K562 (cell line): Measurements from ENCODE around the gene ATRNL1. TPM values are rescaled to one million over a fixed set of nuclear protein-coding genes. Genes with fewer than 3 reads are reported as not detected.

Experiments used
- ATAC-seq: fragments of 200-7000 bp; cut with Tn5 transposase; 3 replicates; pipeline ENCODE4 v1.9.1; 2020; ENCODE audit warnings: moderate library complexity
- BruUV-seq: library from RNA; stranded (reverse); fragments of 400-500 nt; replicated peaks from 2 replicates; lab custom pipeline; 2021; lab: Mats Ljungman, UMichigan
- CTCF ChIA-PET: fragments of 300-600 bp; formaldehyde crosslinking; extraction: SDS; loops from one replicate; lab custom pipeline; 2021; ENCODE audit warnings: low intra/inter-chr PET ratio; lab: Yijun Ruan, JAX
- POLR2A ChIA-PET: fragments of 300-600, 350-650 bp; sonication (Branson Sonifier 250); formaldehyde crosslinking; extraction: SDS; loops from one replicate; lab custom pipeline; 2021; ENCODE audit warnings: antibody characterized with exemption, inconsistent platforms; lab: Yijun Ruan, JAX
- DNase-seq, 4 experiments: peaks; one replicate each; pipeline versions ENCODE4 v3.0.0 to v3.0.0-alpha.2; 2011 to 2018; ENCODE audit warnings: low spot score in 3 of 4, mixed read lengths in 3 of 4; ENCODE audit errors: extremely low read depth in 1 of 4
- FAIRE-seq: peaks from 2 replicates; lab custom pipeline; 2011; peaks lifted over from hg19 to GRCh38; lab: Jason Lieb, UNC
- H2AFZ ChIP-seq: 2 replicates; pipeline ENCODE4 v1.6.0; 2011; ENCODE audit warnings: low read depth, low read length, control low read depth, inconsistent platforms
- H3K27ac ChIP-seq: fragments of 200-600 bp; 3 replicates; pipeline ENCODE4 v1.8.0; 2011; ENCODE audit warnings: low read depth, mild to moderate bottlenecking, control low read depth, inconsistent platforms, low read length, moderate library complexity, mixed read lengths; ENCODE audit errors: extremely low read depth
- H3K27me3 ChIP-seq, 2 experiments: fragments of 300-600 bp in 1 of 2; 2 replicates in 1 of 2; 3 replicates in 1 of 2; pipeline versions ENCODE4 v1.6.0 to v1.8.0; 2011; ENCODE audit warnings: inconsistent platforms in 2 of 2, low read length in 2 of 2, mild to moderate bottlenecking in 1 of 2, mixed read lengths in 1 of 2, moderate library complexity in 1 of 2; ENCODE audit not compliant: control insufficient read depth in 2 of 2, insufficient read depth in 2 of 2
- H3K36me3 ChIP-seq: fragments of 300-600 bp; 3 replicates; pipeline ENCODE4 v1.8.0; 2011; ENCODE audit warnings: mild to moderate bottlenecking, low read length, inconsistent platforms; ENCODE audit not compliant: control insufficient read depth, insufficient read depth
- H3K4me1 ChIP-seq, 2 experiments: fragments of 200-600 bp in 1 of 2; replicated peaks in 1 of 2; 2 replicates in 1 of 2; 3 replicates in 1 of 2; pipeline versions ENCODE4 v1.5.1 to v1.8.0; 2011; ENCODE audit warnings: inconsistent platforms in 2 of 2, low read length in 2 of 2, mild to moderate bottlenecking in 1 of 2, mixed read lengths in 1 of 2, moderate library complexity in 1 of 2; ENCODE audit not compliant: control insufficient read depth in 2 of 2, insufficient read depth in 2 of 2
- H3K4me2 ChIP-seq: 2 replicates; pipeline ENCODE4 v1.6.1; 2011; ENCODE audit warnings: low read length, control low read depth, inconsistent platforms, mixed read lengths; ENCODE audit not compliant: insufficient read depth
- H3K4me3 ChIP-seq: fragments of 200-600 bp; sonication (generic), shearing (Covaris generic); 2 replicates; pipeline ENCODE4 v1.5.1; 2016; ENCODE audit warnings: control low read depth, inconsistent platforms
- H3K79me2 ChIP-seq: fragments of 200-600 bp; 3 replicates; pipeline ENCODE4 v1.8.0; 2011; ENCODE audit warnings: low read length, inconsistent platforms; ENCODE audit not compliant: control insufficient read depth, insufficient read depth
- H3K9ac ChIP-seq, 2 experiments: 2 replicates each; pipeline versions ENCODE4 v1.6.0 to v1.6.1; 2011; ENCODE audit warnings: low read depth in 2 of 2, low read length in 2 of 2, control low read depth in 1 of 2, inconsistent platforms in 1 of 2, mild to moderate bottlenecking in 1 of 2, mixed read lengths in 1 of 2; ENCODE audit not compliant: insufficient read depth in 1 of 2
- H3K9me1 ChIP-seq: one replicate; pipeline ENCODE4 v1.6.0; 2011; ENCODE audit warnings: inconsistent platforms, mild to moderate bottlenecking, low read length, moderate library complexity; ENCODE audit not compliant: control insufficient read depth, insufficient read depth
- H3K9me3 ChIP-seq: replicated peaks from 2 replicates; pipeline ENCODE4 v1.5.1; 2011; ENCODE audit warnings: low read depth, low read length, inconsistent platforms; ENCODE audit not compliant: control insufficient read depth, insufficient read depth
- H4K20me1 ChIP-seq: replicated peaks from 2 replicates; pipeline ENCODE4 v1.6.1; 2011; ENCODE audit warnings: low read length, inconsistent platforms, mixed read lengths; ENCODE audit not compliant: control insufficient read depth, insufficient read depth
- BCL6 ChIP-seq: fragments of 250-450 bp; sonication (Bioruptor Pico); IDR thresholded peaks from 2 replicates; pipeline ENCODE4 v1.4.0; 2020
- CXXC5 ChIP-seq: fragments of 250-450 bp; sonication (Bioruptor Pico); IDR thresholded peaks from 2 replicates; pipeline ENCODE4 v1.8.0; 2022; ENCODE audit warnings: inconsistent platforms, mild to moderate bottlenecking, moderate library complexity
- HNRNPUL1 ChIP-seq: fragments of 200-400 bp; formaldehyde crosslinking; IDR thresholded peaks from 2 replicates; pipeline ENCODE4 v1.6.1; 2017; ENCODE audit warnings: low read length
- MLLT1 ChIP-seq, 2 experiments: fragments of 450-650 bp; IDR thresholded peaks; 2 replicates each; pipeline ENCODE4 v1.6.1; 2016
- SNAPC5 ChIP-seq: fragments of 250-450 bp; sonication (Bioruptor Pico); IDR thresholded peaks from 2 replicates; pipeline ENCODE4 v1.8.0; 2021; ENCODE audit warnings: moderate library complexity, mild to moderate bottlenecking, inconsistent platforms
- TGIF2 ChIP-seq: sonication (generic); formaldehyde crosslinking; IDR thresholded peaks from 2 replicates; pipeline ENCODE4 v1.8.1; 2022; ENCODE audit warnings: mild to moderate bottlenecking, missing genetic modification reagents, moderate library complexity
- ZBTB11 ChIP-seq, 3 experiments: fragments of 200-800 bp in 1 of 3; fragments of 250-450 bp in 1 of 3; fragments of 450-650 bp in 1 of 3; sonication (Bioruptor Pico) in 1 of 3; sonication (Bioruptor generic) in 1 of 3; formaldehyde crosslinking in 1 of 3; IDR thresholded peaks; 2 replicates each; pipeline versions ENCODE4 v1.6.1 to v1.8.0; 2016 to 2022; ENCODE audit warnings: mild to moderate bottlenecking in 2 of 3, missing genetic modification characterization in 2 of 3, missing compliant biosample characterization in 1 of 3, moderate library complexity in 1 of 3
- ZHX1 ChIP-seq: fragments of 150-350 bp; conservative IDR thresholded peaks from 2 replicates; pipeline ENCODE4 v1.6.1; 2014; ENCODE audit warnings: low read length
- ZNF76 ChIP-seq: fragments of 250-450 bp; sonication (Bioruptor Pico); IDR thresholded peaks from 2 replicates; pipeline ENCODE4 v1.4.0; 2020; ENCODE audit warnings: mild to moderate bottlenecking, moderate library complexity, borderline replicate concordance
- WGBS: fragments of 100-300 bp; shearing (Covaris generic); methylation state at CpG from one replicate; pipeline ENCODE4 v1.1.6; 2016; ENCODE audit warnings: low coverage, mixed read lengths; ENCODE audit not compliant: insufficient coverage; ENCODE audit errors: missing lambda C conversion rate; 5-methylcytosine and 5-hydroxymethylcytosine counted together
- in situ Hi-C: fragments of 300-500 bp; cut with MboI; formaldehyde crosslinking; loops from 4 replicates; pipeline ENCODE4 v1.15.0; 2018; ENCODE audit warnings: inconsistent platforms, mixed read lengths
- intact Hi-C: fragments of 100-400 bp; cut with micrococcal nuclease; formaldehyde crosslinking; loops from 2 replicates; pipeline ENCODE4 v1.14.2; 2022
- polyA plus RNA-seq, 8 experiments: library from polyadenylated mRNA; depleted of rRNA in 4 of 8; stranded (reverse) in 5 of 8; unstranded in 3 of 8; fragments of >200 nt; fragmentation: Nextera tagmentation in 2 of 8; fragmentation: Illumina TruSeq in 1 of 8; extraction: Ambion mirVana in 2 of 8; extraction: Trizol in 1 of 8; gene quantifications; 2 replicates each; pipeline versions ENCODE4 v1.2.1 to v1.2.3, GENCODE V29; 2011 to 2014; ENCODE audit warnings: inconsistent platforms in 1 of 8, missing spikeins in 1 of 8
- total RNA-seq, 7 experiments: library from RNA; depleted of rRNA in 6 of 7; stranded (reverse); fragments of >200 nt in 6 of 7; fragmentation: Illumina TruSeq in 2 of 7; extraction: Trizol in 2 of 7; gene quantifications; 2 replicates each; pipeline versions ENCODE4 v1.2.1 to v1.2.3, GENCODE V29; 2011 to 2021; ENCODE audit warnings: low replicate concordance in 1 of 7

The ATRNL1 gene
- total and polyA plus RNA-seq, 9 of the 15 experiments (the other 6 are each of a cell fraction or from before 2014, with no cell fraction given), result 0.18 TPM; not detected in 8

GRCh38 chr10:115933098-115933497, 839.9 kb downstream of the ATRNL1 start:
- no peak for DNase-seq
- WGBS, result 0% methylated on average over 2 of the region's 2 CpGs
- ChIA-PET CTCF (no interaction called here), POLR2A (no interaction called here)
- no peaks in the 10 kb centered on the region for H4K20me1 ChIP-seq
- H3K9ac ChIP-seq, result no peak overlapping the region
- no peak for FAIRE-seq
- no peaks in the 10 kb centered on the region for H3K27me3 ChIP-seq
- BruUV-seq, result no TSS peak
- H3K27ac ChIP-seq, result no peak overlapping the region
- no peaks in the 10 kb centered on the region for H3K9me3 ChIP-seq
- no peak for TF ChIP-seq TGIF2 (CRISPR knock-in tag)
- TF ChIP-seq MLLT1 (IDR thresholded peaks at IDR 0.05), result no peak
- TF ChIP-seq HNRNPUL1, result no peak
- no peak for TF ChIP-seq SNAPC5 (CRISPR knock-in tag)
- TF ChIP-seq BCL6 (CRISPR knock-in tag), result no peak
- TF ChIP-seq ZHX1, result no peak
- TF ChIP-seq ZNF76 (CRISPR knock-in tag), result no peak
- no peak for TF ChIP-seq ZBTB11 (CRISPR knock-in tag; IDR thresholded peaks at IDR 0.05)
- no peak for TF ChIP-seq CXXC5 (CRISPR knock-in tag)
- H3K9me1 ChIP-seq, result no peaks in the 10 kb centered on the region
- no peaks in the 10 kb centered on the region for H3K4me1 ChIP-seq
- intact Hi-C loops, result no loop called here
- ATAC-seq, result no peak
- H2AFZ ChIP-seq, result no peak overlapping the region
- no peaks in the 10 kb centered on the region for H3K36me3 ChIP-seq
- no peak overlapping the region for H3K4me3 ChIP-seq
- H3K4me2 ChIP-seq, result no peak overlapping the region
- H3K79me2 ChIP-seq, result no peaks in the 10 kb centered on the region
- in situ Hi-C loops, result no loop called here
